HepG2 (cell line): ENCODE measurements around the gene POC1A. TPM values are rescaled to one million over a fixed set of nuclear protein-coding genes. Genes with fewer than 3 reads are reported as not detected.

Experiments used
- ATAC-seq: fragments of 200-7000 bp; cut with Tn5 transposase; 3 replicates; pipeline ENCODE4 v1.9.1; 2020; ENCODE audit warnings: mild to moderate bottlenecking, moderate library complexity
- BruUV-seq: library from RNA; stranded (reverse); fragments of 400-500 nt; replicated peaks from 2 replicates; lab custom pipeline; 2021; lab: Mats Ljungman, UMichigan
- CTCF ChIA-PET: fragments of 300-600 bp; formaldehyde crosslinking; extraction: SDS; loops from one replicate; lab custom pipeline; 2021; ENCODE audit warnings: low total read pairs, inconsistent platforms, low intra/inter-chr PET ratio; lab: Yijun Ruan, JAX
- POLR2A ChIA-PET: fragments of 350-600 bp; sonication (Branson Sonifier 250); formaldehyde crosslinking; loops from one replicate; lab custom pipeline; 2020; ENCODE audit warnings: antibody characterized with exemption, inconsistent platforms; lab: Yijun Ruan, JAX
- DNase-seq: peaks from one replicate; pipeline ENCODE4 v3.0.0-alpha.2; 2015; ENCODE audit warnings: low spot score
- FAIRE-seq: peaks from 3 replicates; lab custom pipeline; 2011; peaks lifted over from hg19 to GRCh38; lab: Jason Lieb, UNC
- H2AFZ ChIP-seq: one replicate; pipeline ENCODE4 v1.6.1; 2011; ENCODE audit warnings: low read length, inconsistent platforms
- H3K27ac ChIP-seq: fragments of 300-600 bp; 3 replicates; pipeline ENCODE4 v1.8.0; 2011; ENCODE audit warnings: mixed run types, mild to moderate bottlenecking, mixed read lengths, low read length, inconsistent platforms; ENCODE audit not compliant: insufficient read depth; ENCODE audit errors: extremely low read length
- H3K27me3 ChIP-seq, 2 experiments: fragments of 200-600 bp in 1 of 2; 2 replicates in 1 of 2; 3 replicates in 1 of 2; pipeline versions ENCODE4 v1.6.0 to v1.8.0; 2011; ENCODE audit warnings: low read length in 2 of 2, mild to moderate bottlenecking in 2 of 2, moderate library complexity in 2 of 2, inconsistent platforms in 1 of 2; ENCODE audit not compliant: insufficient read depth in 2 of 2, control insufficient read depth in 1 of 2
- H3K36me3 ChIP-seq, 2 experiments: fragments of 200-600 bp in 1 of 2; replicated peaks in 1 of 2; 2 replicates in 1 of 2; 3 replicates in 1 of 2; pipeline versions ENCODE4 v1.5.1 to v1.8.0; 2011; ENCODE audit warnings: low read length in 2 of 2, inconsistent platforms in 1 of 2; ENCODE audit not compliant: insufficient read depth in 2 of 2, control insufficient read depth in 1 of 2
- H3K4me1 ChIP-seq: 2 replicates; pipeline ENCODE4 v1.5.1; 2012; ENCODE audit warnings: low read length, inconsistent platforms; ENCODE audit not compliant: insufficient read depth
- H3K4me2 ChIP-seq: 2 replicates; pipeline ENCODE4 v1.6.0; 2011; ENCODE audit warnings: low read depth, low read length, inconsistent platforms
- H3K4me3 ChIP-seq, 3 experiments: fragments of 200-600 bp in 1 of 3; sonication (generic), shearing (Covaris generic) in 1 of 3; replicated peaks in 1 of 3; 2 replicates each; pipeline ENCODE4 v1.5.1; 2011 to 2016; ENCODE audit warnings: low read length in 3 of 3, inconsistent platforms in 2 of 3, low read depth in 2 of 3, mild to moderate bottlenecking in 2 of 3, control low read depth in 1 of 3, mixed read lengths in 1 of 3; ENCODE audit not compliant: insufficient read depth in 1 of 3
- H3K79me2 ChIP-seq: one replicate; pipeline ENCODE4 v1.6.1; 2011; ENCODE audit warnings: low read length, inconsistent platforms; ENCODE audit not compliant: insufficient read depth
- H3K9ac ChIP-seq: 2 replicates; pipeline ENCODE4 v1.6.0; 2011; ENCODE audit warnings: mild to moderate bottlenecking, low read depth, low read length, inconsistent platforms; ENCODE audit not compliant: insufficient read depth
- H3K9me3 ChIP-seq: 2 replicates; pipeline ENCODE4 v1.5.1; 2012; ENCODE audit warnings: mild to moderate bottlenecking, low read length
- H4K20me1 ChIP-seq: 2 replicates; pipeline ENCODE4 v1.6.0; 2011; ENCODE audit warnings: inconsistent platforms, mild to moderate bottlenecking, low read length, moderate library complexity; ENCODE audit not compliant: insufficient read depth
- NCOA1 ChIP-seq: sonication (generic); formaldehyde crosslinking; IDR thresholded peaks from 2 replicates; pipeline ENCODE4 v1.9.0; 2021; ENCODE audit warnings: missing genetic modification reagents
- NCOA2 ChIP-seq: sonication (generic); formaldehyde crosslinking; IDR thresholded peaks from 2 replicates; pipeline ENCODE4 v1.8.0; 2022; ENCODE audit warnings: inconsistent platforms
- POLR2A ChIP-seq, 2 experiments: IDR thresholded peaks; 2 replicates each; pipeline ENCODE4 v1.6.1; 2011; ENCODE audit warnings: low read depth in 2 of 2, low read length in 2 of 2, mild to moderate bottlenecking in 1 of 2, moderate library complexity in 1 of 2; ENCODE audit not compliant: insufficient read depth in 1 of 2
- PPARG ChIP-seq: conservative IDR thresholded peaks from 2 replicates; pipeline ENCODE4 v1.6.1; 2016; ENCODE audit warnings: missing biosample characterization, missing genetic modification reagents
- RBM39 ChIP-seq: fragments of 200-400 bp; formaldehyde crosslinking; IDR thresholded peaks from one replicate; pipeline ENCODE4 v1.6.1; 2018; ENCODE audit warnings: antibody characterized with exemption, mild to moderate bottlenecking, low read depth, low read length; ENCODE audit not compliant: poor library complexity, severe bottlenecking
- SOX13 ChIP-seq, 3 experiments: fragments of 450-650 bp in 1 of 3; sonication (generic) in 1 of 3; formaldehyde crosslinking in 1 of 3; IDR thresholded peaks in 2 of 3; conservative IDR thresholded peaks in 1 of 3; 2 replicates each; pipeline versions ENCODE4 v1.5.0 to v1.6.1; 2016 to 2020; ENCODE audit warnings: antibody characterized with exemption in 1 of 3, mild to moderate bottlenecking in 1 of 3, missing compliant biosample characterization in 1 of 3, missing genetic modification reagents in 1 of 3, moderate library complexity in 1 of 3
- SOX5 ChIP-seq: IDR thresholded peaks from 2 replicates; pipeline ENCODE4 v1.6.1; 2016; ENCODE audit warnings: borderline replicate concordance
- SP5 ChIP-seq: IDR thresholded peaks from 2 replicates; pipeline ENCODE4 v1.6.1; 2016; ENCODE audit warnings: low read depth, borderline replicate concordance
- TEAD3 ChIP-seq: optimal IDR thresholded peaks from 2 replicates; pipeline ENCODE3; 2016; ENCODE audit warnings: borderline replicate concordance
- ZNF230 ChIP-seq: sonication (generic); formaldehyde crosslinking; IDR thresholded peaks from 2 replicates; pipeline ENCODE4 v1.4.0; 2020; ENCODE audit warnings: mild to moderate bottlenecking, missing genetic modification reagents
- ZNF329 ChIP-seq: sonication (generic); formaldehyde crosslinking; IDR thresholded peaks from 2 replicates; pipeline ENCODE4 v1.9.0; 2021; ENCODE audit warnings: low read depth, mild to moderate bottlenecking, missing genetic modification reagents
- ZNF619 ChIP-seq: sonication (generic); formaldehyde crosslinking; IDR thresholded peaks from 2 replicates; pipeline ENCODE4 v1.4.0; 2020; ENCODE audit warnings: mild to moderate bottlenecking, missing genetic modification reagents
- ZNF670 ChIP-seq: sonication (generic); formaldehyde crosslinking; IDR thresholded peaks from 2 replicates; pipeline ENCODE4 v1.8.0; 2022; ENCODE audit warnings: mild to moderate bottlenecking, missing genetic modification reagents, borderline replicate concordance
- WGBS: methylation state at CpG from one replicate; pipeline ENCODE4 v1.1.6; 2017; ENCODE audit warnings: low lambda C conversion rate; 5-methylcytosine and 5-hydroxymethylcytosine counted together
- in situ Hi-C: cut with HindIII; loops from 2 replicates; pipeline ENCODE4 v1.10.0; 2017; ENCODE audit warnings: low pct_unique_long_range_greater_than_20kb; ENCODE audit not compliant: extremely low pct_ligation_motif_present
- intact Hi-C: fragments of 100-400 bp; cut with micrococcal nuclease; formaldehyde crosslinking; loops from one replicate; pipeline ENCODE4 v1.10.0; 2022; ENCODE audit not compliant: unreplicated experiment
- polyA plus RNA-seq, 8 experiments: library from polyadenylated mRNA; depleted of rRNA in 3 of 8; stranded (reverse) in 7 of 8; unstranded in 1 of 8; fragments of >200 nt; fragmentation: Illumina TruSeq in 4 of 8; extraction: Trizol in 4 of 8; gene quantifications; 2 replicates each; pipeline versions ENCODE4 v1.2.1 to v1.2.3, GENCODE V29; 2011 to 2016; ENCODE audit warnings: low read depth in 4 of 8, missing spikeins in 1 of 8, mixed read lengths in 1 of 8; ENCODE audit not compliant: insufficient read depth in 1 of 8
- total RNA-seq, 5 experiments: library from RNA; depleted of rRNA; stranded (reverse); fragments of >200 nt; fragmentation: Illumina TruSeq; extraction: Trizol; gene quantifications; 2 replicates each; pipeline ENCODE4 v1.2.3, GENCODE V29; 2016; ENCODE audit warnings: low read depth in 1 of 5
- TF ChIP-seq, protein P1 (sequence below): sonication (generic); formaldehyde crosslinking; IDR thresholded peaks from 2 replicates; pipeline ENCODE4 v1.4.0; 2020; ENCODE audit warnings: missing genetic modification reagents, low read depth, mild to moderate bottlenecking, borderline replicate concordance
- TF ChIP-seq, protein P2 (sequence below): sonication (generic); formaldehyde crosslinking; IDR thresholded peaks from 2 replicates; pipeline ENCODE4 v1.4.0; 2020; ENCODE audit warnings: mild to moderate bottlenecking, missing genetic modification reagents
- TF ChIP-seq, protein P3 (sequence below): sonication (generic); formaldehyde crosslinking; IDR thresholded peaks from 2 replicates; pipeline ENCODE4 v1.4.0; 2020; ENCODE audit warnings: low read depth, missing genetic modification reagents

The POC1A gene
- total and polyA plus RNA-seq, 2 of the 13 experiments (the other 11 are each of a cell fraction or from before 2014, with no cell fraction given): 14.6 to 20.0 TPM

DNA sequence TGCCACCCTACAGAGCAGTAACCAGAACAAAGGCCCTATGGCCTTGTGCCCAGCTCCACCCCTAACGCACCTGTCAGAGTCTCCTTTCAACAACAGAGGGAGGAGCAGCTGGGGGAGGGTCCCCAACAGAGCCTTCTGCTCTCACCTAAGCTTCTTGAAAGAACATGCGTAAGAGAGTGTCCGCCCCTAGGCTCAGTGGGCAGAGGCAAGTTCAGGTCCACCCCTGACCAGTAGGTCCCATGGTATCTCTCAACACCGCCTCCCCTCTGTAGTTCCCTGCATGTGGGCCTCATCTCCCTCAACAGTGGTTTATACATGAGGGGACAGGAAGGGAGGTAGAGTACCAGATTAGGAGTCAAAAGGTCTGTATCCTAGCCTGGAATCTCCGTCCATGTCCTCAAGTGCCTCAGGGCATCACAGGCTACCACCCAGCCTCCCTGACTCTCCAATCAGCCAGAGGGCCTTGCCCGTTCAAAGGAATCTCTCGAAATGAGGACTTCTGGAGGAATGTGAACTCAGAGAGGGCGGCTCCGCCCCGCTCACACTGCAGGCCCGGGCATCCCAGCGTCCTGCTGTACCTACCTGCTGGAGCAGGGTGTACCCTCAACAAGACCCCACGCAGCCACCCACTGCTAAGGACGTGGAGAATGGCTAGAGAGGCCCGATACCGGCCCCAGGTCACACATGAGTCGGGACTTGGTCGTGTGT, 680 bp downstream of the POC1A start:
- TSS peak; percentile 73 for BruUV-seq
- H2AFZ ChIP-seq: no peak overlapping the region
- 0% methylated on average over 1 of the region's 18 CpGs for WGBS
- TF ChIP-seq ZNF670 (CRISPR knock-in tag) (no peak), PPARG (CRISPR knock-in tag) (0 out of 2 replicates have a peak, but pooled peaks have one; percentile 31), NCOA1 (peak; percentile 46; the same call in 1 of the 2 replicates), SP5 (CRISPR knock-in tag) (peak; percentile 34; the same call in 1 of the 2 replicates), ZNF619 (0 out of 2 replicates have a peak, but pooled peaks have one; percentile 21), POLR2A (IDR thresholded peaks at IDR 0.05; ENCODE audit: insufficient read depth in 1 of 2, low read depth in 2 of 2, low read length in 2 of 2) (0 out of 4 replicates have a peak, but pooled peaks of 1 of the 2 experiments have one; percentile 18), ZNF230 (CRISPR knock-in tag) (0 out of 2 replicates have a peak, but pooled peaks have one; percentile 6), SOX5 (peak; percentile 14; the same call in 1 of the 2 replicates), SOX13 (IDR thresholded peaks at IDR 0.05) (no peak), SOX13 (CRISPR knock-in tag; conservative IDR thresholded peaks at IDR 0.05 in 1 of 2, IDR thresholded peaks at IDR 0.05 in 1 of 2) (peak in 1 of 2 experiments; percentile 53; a peak in 1 of 4 replicates), NCOA2 (CRISPR knock-in tag) (0 out of 2 replicates have a peak, but pooled peaks have one; percentile 18), TEAD3 (CRISPR knock-in tag) (peak; percentile 25), ZNF329 (CRISPR knock-in tag) (no peak), RBM39 (no peak)
- TF ChIP-seq, protein P1, sequence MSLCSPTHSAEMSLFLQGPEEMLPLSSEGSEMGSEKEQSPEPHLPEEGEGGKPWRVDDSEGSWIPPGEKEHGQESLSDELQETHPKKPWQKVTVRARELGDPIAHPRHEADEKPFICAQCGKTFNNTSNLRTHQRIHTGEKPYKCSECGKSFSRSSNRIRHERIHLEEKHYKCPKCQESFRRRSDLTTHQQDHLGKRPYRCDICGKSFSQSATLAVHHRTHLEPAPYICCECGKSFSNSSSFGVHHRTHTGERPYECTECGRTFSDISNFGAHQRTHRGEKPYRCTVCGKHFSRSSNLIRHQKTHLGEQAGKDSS (CRISPR knock-in tag): 0 out of 2 replicates have a peak, but pooled peaks have one; percentile 37
- TF ChIP-seq, protein P2, sequence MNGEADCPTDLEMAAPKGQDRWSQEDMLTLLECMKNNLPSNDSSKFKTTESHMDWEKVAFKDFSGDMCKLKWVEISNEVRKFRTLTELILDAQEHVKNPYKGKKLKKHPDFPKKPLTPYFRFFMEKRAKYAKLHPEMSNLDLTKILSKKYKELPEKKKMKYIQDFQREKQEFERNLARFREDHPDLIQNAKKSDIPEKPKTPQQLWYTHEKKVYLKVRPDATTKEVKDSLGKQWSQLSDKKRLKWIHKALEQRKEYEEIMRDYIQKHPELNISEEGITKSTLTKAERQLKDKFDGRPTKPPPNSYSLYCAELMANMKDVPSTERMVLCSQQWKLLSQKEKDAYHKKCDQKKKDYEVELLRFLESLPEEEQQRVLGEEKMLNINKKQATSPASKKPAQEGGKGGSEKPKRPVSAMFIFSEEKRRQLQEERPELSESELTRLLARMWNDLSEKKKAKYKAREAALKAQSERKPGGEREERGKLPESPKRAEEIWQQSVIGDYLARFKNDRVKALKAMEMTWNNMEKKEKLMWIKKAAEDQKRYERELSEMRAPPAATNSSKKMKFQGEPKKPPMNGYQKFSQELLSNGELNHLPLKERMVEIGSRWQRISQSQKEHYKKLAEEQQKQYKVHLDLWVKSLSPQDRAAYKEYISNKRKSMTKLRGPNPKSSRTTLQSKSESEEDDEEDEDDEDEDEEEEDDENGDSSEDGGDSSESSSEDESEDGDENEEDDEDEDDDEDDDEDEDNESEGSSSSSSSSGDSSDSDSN (CRISPR knock-in tag): peak; percentile 1; the same call in 1 of the 2 replicates
- TF ChIP-seq, protein P3, sequence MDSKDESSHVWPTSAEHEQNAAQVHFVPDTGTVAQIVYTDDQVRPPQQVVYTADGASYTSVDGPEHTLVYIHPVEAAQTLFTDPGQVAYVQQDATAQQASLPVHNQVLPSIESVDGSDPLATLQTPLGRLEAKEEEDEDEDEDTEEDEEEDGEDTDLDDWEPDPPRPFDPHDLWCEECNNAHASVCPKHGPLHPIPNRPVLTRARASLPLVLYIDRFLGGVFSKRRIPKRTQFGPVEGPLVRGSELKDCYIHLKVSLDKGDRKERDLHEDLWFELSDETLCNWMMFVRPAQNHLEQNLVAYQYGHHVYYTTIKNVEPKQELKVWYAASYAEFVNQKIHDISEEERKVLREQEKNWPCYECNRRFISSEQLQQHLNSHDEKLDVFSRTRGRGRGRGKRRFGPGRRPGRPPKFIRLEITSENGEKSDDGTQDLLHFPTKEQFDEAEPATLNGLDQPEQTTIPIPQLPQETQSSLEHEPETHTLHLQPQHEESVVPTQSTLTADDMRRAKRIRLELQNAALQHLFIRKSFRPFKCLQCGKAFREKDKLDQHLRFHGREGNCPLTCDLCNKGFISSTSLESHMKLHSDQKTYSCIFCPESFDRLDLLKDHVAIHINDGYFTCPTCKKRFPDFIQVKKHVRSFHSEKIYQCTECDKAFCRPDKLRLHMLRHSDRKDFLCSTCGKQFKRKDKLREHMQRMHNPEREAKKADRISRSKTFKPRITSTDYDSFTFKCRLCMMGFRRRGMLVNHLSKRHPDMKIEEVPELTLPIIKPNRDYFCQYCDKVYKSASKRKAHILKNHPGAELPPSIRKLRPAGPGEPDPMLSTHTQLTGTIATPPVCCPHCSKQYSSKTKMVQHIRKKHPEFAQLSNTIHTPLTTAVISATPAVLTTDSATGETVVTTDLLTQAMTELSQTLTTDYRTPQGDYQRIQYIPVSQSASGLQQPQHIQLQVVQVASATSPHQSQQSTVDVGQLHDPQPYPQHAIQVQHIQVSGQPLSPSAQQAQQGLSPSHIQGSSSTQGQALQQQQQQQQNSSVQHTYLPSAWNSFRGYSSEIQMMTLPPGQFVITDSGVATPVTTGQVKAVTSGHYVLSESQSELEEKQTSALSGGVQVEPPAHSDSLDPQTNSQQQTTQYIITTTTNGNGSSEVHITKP: peak; percentile 51; the same call in 1 of the 2 replicates

More for the DNA sequence above, 680 bp downstream of the POC1A start:
- H3K27me3 ChIP-seq: no peaks in the 10 kb centered on the region
- peak; percentile 57 for ATAC-seq
- H3K27ac ChIP-seq: peak overlapping the region; percentile 90
- peaks cover 6% of the 10 kb centered on the region for H3K79me2 ChIP-seq
- H4K20me1 ChIP-seq: no peaks in the 10 kb centered on the region
- FAIRE-seq: peak; percentile 63
- in situ Hi-C loops: no loop called here
- no peaks in the 10 kb centered on the region for H3K9me3 ChIP-seq
- peak overlapping the region; percentile 77 for H3K9ac ChIP-seq
- intact Hi-C loops: loop anchor here (2.0 kb wide), 1 partner anchor 57 kb away; no protein-coding TSS in a partner anchor
- CTCF ChIA-PET: no interaction called here
- peak; percentile 48 for DNase-seq
- POLR2A ChIA-PET: interaction anchor here (0.8 to 2.7 kb wide), 10 partner anchors 10 to 211 kb away, joined by 3 to 30 read pairs (median 12); partner anchors contain the start of genes ACY1, DUSP7, GLYCTK and PARP3
- peak overlapping the region; percentile 84 to 87 (median 85) for H3K4me3 ChIP-seq
- peak overlapping the region; percentile 96 for H3K4me2 ChIP-seq
- peaks cover 36% of the 10 kb centered on the region for H3K4me1 ChIP-seq
- H3K36me3 ChIP-seq: peaks cover 7 to 20% of the 10 kb centered on the region in 2 experiments; a peak in 4 of 5 replicates
